ENCODE measurements around the gene ZNF845. TPM values are rescaled to one million over a fixed set of nuclear protein-coding genes. Genes with fewer than 3 reads are reported as not detected.
"Not testable (repeated sequence)": the region's sequence is repeated elsewhere in the genome, so short reads cannot be mapped to it uniquely, and the experiment has no call there.

ZNF845 gene
- total RNA-seq: 1 to 10 TPM; 5.2 to 7.8 TPM
- long read RNA-seq, full-length matches to known transcripts: 2 of 2 reads
- long read RNA-seq, partial matches to known transcripts: 0 of 2 reads
- long read RNA-seq, other reads (novel, unspliced or antisense): 0 of 2 reads

DNA sequence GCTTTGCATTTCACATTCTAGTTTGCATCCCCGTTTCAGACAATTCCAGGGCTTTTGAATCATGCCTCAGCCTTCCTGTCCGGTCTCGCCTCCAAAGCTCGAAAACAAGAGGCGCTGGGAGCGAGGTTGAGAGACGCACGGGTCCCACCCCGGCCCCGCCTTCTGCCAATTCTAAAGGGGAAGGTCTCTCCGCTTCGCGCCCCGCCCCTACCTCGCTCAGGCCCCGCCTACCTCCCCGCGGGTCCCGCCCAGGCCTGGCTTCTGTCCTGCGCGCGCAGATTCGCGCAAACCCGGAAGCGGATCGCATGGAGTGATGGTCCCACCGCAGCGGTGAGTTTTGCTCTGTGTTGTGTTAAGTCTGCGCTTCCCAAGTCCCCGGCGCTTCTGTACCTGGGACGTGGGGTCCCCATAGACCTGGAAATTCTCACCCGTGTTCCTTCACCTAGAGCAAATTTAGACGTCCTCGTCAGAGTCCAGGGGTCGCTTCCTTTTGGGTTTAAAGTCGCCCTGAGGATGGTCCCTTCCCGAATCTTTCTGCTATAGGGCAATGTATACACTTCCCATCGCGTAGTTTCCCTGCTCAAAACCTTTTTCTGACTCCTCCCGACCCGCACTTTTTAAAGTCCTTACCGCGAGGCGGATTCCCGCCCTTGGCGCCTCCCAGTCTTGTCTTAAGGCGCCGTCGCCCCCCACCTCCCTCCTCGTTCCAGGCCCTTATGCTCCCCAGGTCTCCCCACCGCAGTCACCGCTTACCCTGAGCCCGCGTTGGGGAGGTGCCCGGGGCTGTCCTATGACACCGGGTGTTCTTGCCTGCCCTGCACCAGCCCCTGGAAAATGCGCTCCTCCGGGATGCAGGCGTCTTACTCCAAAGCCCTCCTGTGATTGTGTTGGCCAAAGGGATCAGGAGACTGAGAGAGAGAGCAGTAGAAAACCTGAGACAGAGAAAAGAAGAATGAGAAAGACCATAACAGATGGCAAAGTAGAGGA is at the start of gene ZNF845:
Gene ZNF845 (plus strand): TSS at position 287 of the 987 bp plus-strand sequence. CDS start 7,559 bp downstream, outside the sequence.
- intact Hi-C loops (cut with DNase I, micrococcal nuclease): no loop called here
- DNase-seq: peak; percentile 93 to 99
- peak; percentile 100 for ATAC-seq

DNA sequence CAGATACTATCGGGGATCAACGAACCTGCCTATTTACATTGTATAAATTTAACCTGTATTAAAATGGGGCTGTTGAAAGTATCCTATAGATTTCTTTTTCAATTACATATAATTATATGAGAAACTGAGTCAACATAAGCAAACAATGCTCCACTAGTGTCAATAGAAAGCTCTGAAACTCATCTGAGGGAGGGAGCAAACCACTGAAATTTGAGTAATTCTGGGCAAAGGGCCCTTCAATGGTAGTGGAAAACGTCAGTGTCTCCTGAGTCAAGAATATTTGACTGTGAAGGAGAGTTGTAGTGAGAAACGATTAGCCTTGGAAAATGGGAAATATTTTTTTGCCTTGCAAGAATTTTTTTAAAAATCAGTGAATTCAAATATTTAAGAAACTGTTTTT is 48.5 kb upstream of the ZNF845 start:
- ATAC-seq: no peak
- intact Hi-C loops (cut with DNase I, micrococcal nuclease): no loop called here
- DNase-seq: no peak

DNA sequence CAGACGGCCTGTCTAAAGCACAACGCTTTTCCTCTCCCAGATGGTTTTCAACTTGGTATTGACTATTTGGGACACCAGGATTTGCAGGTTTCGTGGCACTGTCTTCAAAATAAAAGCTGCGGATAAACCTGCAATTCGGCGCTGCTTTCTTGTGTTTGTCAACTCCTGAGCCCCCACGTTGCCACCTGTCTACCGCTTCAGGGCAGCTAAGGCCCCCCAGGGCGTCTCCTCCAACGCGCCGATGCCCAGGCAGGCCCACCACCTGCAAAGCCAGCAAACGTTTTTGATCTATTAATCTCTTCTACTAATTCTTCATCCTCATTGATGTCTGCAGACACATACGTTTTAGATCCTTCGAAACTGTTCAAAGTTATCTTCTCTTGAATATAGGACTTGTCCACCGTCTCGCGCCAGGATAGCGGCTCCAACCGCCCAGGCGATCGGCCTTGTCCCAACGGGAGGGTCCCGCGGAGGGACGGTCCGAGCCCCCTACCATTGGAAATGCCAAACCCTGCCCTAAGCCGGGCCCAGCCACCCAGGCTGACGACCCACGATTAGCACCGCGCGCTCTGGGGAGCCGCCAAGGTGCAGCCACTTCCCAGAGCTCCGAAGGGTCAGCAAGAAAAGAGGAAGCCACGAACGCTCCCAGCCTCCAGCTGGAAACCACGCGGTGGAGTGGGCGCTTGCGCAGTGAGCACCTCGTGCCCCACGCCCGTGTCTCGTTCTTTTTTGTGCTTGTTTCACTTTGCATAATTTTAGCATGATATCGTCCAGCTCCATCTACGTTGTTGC is 42.6 kb upstream of the ZNF845 start:
- intact Hi-C loops (cut with DNase I, micrococcal nuclease): no loop called here
- DNase-seq (no peak), ATAC-seq (no peak)

DNA sequence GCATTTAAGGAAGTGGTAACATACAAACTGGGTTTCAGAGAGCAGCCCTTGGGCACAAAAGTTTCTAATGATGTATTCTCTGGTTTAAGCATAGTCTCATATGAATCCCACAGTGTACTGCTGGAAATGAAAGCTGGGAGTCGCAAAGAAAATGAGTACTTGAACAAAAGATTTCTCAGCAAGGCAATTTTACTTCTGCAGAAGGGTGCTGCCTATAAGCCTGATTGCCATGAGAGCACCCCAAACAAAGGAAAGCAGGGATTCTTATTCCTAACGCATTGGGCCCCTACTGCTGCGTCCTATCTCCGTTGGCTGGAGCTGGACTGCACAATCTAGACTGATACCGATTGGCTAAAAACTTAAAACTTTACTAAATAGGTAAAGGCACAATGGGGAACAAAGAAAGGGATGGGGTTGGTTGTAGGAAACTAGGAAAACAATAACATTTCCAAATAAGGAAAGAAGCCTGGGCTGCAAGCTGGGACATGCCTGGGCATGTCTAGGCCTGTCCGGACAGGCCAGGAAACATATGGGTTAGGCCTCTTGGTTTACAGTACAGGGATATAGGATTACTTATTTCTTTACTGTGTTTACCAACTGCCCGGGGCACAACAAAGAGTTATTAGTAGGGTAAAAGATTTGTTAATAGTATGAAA is 38.6 kb upstream of the ZNF845 start:
- intact Hi-C loops (cut with DNase I, micrococcal nuclease): no loop called here
- ATAC-seq (no peak), DNase-seq (no peak)

DNA sequence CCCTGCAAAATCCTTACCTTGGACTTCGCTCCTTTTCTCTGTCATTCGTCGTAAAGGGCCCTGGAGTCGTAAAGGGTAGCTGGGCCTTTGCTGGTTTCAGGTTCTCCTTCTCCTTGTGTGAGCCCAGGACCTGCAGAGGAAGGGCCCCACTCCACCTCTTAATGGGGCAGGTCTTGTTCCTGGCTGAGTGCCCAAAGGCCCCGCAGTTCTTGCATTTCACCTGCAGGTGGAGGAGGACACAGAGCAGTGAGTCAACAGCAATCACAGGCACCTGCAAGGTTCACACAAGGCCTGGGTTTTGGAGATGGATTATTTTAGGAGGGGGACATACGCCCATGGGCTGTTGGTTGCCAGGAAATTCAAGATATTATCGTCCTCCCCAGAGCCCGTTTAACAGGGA is 32.2 kb upstream of the ZNF845 start:
- intact Hi-C loops (cut with DNase I, micrococcal nuclease); DNase-seq; ATAC-seq: not testable (repeated sequence)

DNA sequence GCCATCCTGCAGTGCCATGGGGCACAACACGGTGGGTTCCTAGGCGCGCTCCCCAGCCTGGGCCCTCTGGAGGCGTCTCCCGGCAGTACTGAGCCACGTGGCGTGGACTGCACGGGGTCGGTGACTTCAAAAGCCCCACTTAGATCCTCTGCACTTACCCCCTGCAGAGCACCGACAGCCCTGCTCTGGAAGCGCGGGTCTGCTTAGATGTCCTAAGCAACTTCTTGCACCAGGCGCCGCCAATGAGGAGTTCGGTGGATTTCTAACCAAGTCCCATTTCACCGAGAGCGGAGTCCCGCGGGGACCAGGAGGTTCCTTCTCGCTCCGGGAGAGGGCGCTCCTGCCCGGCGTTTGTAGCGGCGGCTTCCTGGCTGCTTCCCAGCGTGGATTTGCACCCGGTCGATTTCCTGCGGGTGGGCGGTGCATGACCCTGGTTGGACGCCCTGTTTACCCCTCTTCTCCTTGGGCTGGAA is 25.2 kb upstream of the ZNF845 start:
- intact Hi-C loops (cut with DNase I, micrococcal nuclease): no loop called here
- ATAC-seq (no peak), DNase-seq (peak in 1 of 2 donors; percentile 5)

DNA sequence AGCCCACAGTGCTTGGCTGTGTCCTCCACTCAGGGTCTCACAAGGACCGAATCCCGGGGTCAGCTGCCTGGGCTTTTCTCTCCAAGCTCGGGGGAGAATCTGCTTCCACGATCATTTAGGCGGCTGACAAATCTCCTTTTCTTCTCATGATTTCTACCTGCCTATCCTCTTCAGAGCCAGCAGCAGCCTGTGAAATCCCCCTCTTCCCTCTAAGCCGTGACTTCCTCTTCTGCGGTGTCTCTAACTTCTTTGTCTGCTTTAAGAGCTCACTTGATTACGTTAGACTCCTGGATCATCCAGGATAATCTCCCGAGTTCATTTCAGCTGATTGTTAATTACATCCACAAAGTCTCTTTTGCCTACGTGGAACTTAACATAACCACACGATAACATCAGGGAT is 22.5 kb upstream of the ZNF845 start:
- intact Hi-C loops (cut with DNase I, micrococcal nuclease): no loop called here
- ATAC-seq (no peak), DNase-seq (no peak)

DNA sequence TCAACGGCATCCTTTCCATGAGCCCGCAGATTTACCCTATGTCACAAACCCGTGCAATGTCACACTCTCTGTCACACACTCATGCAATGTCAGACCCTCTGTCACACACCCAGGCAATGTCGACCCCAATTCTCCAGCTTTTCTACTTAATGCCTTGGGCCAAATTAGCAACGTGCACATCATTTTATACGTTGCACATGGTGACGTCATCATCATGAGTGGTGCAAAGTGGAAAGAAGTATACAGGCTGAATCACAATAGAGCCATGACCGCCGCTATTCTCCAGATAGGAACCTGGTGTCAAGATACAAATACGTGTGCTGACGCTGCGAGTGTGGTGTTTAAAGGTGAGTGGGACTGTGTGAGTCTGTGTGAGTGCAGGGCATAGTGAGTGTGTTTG is 21.7 kb upstream of the ZNF845 start:
- DNase-seq (no peak), ATAC-seq (no peak)
- intact Hi-C loops (cut with DNase I, micrococcal nuclease): no loop called here

DNA sequence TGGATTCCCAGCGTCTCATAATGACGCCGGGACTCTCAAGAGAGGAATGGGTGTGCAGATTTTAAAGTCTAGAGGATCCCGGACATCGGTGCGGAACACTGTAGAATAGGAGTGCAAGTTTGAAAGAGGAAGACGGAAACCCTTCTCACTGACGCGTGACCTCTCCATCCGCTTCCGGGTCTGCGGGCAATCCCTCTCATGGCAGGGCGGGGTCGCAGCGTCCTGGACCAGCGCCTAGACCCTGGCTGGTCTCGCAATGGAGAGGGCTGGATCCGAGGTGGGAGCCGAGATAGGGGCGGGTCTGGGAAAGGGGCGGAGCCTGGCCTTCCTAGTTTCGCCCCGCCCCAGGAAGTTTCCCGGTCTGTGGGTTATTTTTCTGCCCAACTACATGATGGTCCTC is 4.6 kb upstream of the ZNF845 start:
- no peak for ATAC-seq
- DNase-seq: peak; percentile 16 to 47
- intact Hi-C loops (cut with DNase I, micrococcal nuclease): no loop called here

DNA sequence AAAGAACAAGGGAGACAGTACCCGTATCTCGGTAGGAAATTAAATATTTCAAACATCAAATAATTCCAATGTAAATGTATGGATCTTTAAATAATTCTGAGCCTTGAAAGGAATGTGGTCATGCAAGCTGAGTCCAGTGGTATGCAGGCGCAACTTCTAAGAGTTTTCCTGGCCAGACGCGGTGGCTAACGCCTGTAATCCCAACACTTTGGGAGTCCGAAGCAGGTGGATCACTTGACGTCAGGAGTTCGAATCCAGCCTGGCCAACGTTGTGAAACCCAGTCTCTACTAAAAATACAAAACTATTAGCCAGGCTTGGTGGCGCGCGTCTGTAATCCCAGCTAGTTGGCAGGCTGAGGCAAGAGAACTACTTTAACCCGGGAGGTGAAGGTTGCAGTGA is 1.1 kb upstream of the ZNF845 start:
- intact Hi-C loops (cut with DNase I, micrococcal nuclease): no loop called here

DNA sequence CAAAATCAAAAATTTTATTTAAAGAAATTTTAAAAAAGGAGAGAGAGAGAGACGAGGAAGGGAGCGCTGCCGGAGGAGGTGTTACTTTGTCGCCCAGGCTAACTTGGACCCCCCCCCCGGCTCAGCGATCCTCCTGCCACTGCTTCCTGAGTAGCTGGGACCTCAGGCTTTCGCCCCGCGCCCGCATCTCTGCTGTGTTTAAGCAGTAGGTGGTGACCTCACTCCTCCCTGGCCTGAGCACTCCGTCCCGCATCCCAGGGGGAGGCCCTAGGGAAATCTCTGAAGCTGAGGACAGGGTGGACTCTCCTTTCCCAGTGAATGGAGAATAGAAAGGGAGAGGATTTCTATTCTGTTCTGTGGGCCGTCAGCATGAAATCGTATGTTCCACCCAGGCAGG is 485 bp upstream of the ZNF845 start:
- ATAC-seq (peak; percentile 46), DNase-seq (peak; percentile 36 to 62)
- intact Hi-C loops (cut with DNase I, micrococcal nuclease): no loop called here

More for the DNA sequence above, 1.1 kb upstream of the ZNF845 start:
- ATAC-seq (no peak), DNase-seq (no peak)

DNA sequence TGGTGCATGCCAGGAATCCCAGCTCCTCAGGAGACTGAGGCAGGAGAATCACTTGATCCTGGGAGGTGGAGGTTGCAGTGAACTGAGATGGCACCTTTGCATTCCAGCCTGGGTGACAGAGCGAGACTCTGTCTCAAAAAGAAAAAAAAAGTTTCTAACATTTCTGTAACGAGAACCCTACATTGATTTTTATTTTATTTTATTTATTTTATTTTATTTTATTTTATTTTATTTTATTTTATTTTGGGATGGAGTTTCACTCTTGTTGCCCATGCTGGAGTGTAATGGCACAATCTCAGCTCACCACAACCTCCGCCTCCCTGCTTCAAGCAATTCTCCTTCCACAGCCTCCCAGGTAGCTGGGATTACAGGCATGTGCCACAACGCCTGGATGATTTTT is 10.9 kb downstream of the ZNF845 start:
- intact Hi-C loops (cut with DNase I, micrococcal nuclease); DNase-seq; ATAC-seq: not testable (repeated sequence)

DNA sequence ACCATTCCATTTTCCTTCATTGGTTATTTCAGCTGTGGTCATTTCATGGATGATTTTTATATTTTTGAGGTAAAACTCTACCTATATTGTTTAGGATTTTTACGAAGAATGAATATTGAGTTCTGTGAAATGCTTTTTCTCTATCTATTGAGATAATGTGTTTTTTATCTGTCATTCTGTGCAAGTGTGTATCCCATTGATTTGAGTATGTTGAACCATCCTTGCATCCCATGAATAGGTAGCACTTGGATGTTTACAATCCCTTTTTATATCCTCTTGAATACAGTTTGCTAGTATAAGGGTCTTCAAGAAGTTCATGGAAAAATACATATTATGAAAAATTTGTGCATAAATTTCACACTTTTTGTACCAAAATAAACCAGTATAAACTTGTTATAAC is 22.2 kb downstream of the ZNF845 start:
- intact Hi-C loops (cut with DNase I, micrococcal nuclease): no loop called here
- ATAC-seq (no peak), DNase-seq (no peak)

DNA sequence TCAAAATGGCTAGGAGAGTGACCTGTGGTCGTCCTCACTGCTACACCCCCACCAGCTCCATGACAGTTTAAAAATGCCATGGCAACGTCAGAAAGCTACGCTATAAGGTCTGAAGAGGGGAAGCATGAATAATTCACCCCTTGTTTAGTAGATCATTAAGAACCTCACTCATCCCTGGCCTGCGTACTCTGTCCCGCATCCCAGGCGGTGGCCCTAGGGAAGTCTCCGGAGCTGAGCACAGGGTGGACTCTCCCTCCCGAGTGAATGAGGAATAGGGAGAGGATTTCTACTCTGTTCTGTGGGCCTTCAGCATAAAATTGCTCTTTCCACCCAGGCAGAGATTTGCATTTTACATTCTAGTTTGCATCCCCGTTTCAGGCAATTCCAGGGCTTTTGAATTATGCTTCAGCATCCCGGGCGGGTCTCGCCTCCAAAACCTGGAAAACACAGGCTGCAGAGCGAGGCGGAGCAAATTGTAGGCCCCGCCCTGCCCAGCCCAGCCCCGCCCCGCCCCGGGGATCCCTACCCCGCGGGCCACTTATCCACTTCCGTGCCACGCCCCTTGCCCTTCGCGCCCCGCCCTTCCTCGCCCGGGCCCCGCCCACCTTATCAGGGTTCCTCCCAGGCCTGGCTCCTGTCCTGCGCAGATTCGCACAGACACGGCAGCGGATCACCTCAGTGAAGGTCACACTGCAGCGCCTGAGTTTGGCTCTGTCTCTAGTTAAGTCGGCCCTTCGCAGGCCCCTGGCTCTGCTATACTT is 24.5 kb downstream of the ZNF845 start:
- ATAC-seq (no peak), DNase-seq (no peak)
- intact Hi-C loops (cut with DNase I, micrococcal nuclease): no loop called here

DNA sequence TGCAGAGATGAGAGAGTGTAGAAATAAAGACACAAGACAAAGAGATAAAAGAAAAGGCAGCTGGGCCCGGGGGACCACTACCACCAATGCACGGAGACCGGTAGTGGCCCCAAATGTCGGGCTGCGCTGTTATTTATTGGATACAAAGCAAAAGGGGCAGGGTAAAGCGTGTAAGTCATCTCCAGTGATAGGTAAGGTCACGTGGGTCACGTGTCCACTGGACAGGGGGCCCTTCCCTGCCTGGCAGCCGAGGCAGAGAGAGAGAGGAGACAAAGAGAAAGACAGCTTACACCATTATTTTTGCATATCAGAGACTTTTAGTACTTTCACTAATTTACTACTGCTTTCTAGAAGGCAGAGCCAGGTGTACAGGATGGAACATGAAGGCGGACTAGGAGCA is 26.5 kb downstream of the ZNF845 start:
- ATAC-seq; DNase-seq; intact Hi-C loops (cut with DNase I, micrococcal nuclease): not testable (repeated sequence)

DNA sequence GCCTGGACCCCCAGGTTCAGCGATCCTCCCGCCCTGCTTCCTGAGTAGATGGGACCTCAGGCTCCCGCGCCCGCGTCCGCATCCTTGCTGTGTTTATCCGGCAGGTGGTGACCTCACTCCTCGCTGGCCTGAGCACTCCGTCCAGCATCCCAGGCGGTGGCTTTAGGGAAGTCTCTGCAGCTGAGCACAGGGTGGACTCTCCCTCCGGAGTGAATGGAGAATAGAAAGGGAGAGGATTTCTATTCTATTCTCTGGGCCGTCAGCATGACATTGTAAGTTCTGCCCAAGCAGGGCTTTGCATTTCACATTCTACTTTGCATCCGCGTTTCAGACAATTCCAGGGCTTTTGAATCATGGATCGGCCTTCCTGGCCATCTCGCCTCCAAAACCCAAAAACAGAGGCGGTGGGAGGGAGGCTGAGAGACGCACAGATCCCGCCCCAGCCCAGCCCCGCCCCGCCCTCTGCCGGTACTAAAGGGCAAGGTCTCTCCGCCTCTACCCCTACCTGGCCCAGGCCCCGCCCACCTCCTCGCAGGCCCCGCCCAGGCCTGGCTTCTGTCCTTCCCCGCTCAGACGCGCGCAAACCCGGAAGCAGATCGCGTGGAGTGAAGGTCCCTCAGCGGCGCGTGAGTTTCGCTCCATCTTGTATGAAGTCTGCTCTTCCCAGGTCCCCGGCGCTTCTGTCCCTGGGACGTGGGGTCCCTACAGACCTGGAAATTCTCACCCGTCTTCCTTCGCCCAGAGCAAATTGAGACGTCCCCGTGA is 31.8 kb downstream of the ZNF845 start, which contains the start of gene ZNF525:
Gene ZNF525 (plus strand): TSS at position 572 of the 765 bp plus-strand sequence. CDS start 6,577 bp downstream, outside the sequence.
- intact Hi-C loops (cut with DNase I, micrococcal nuclease): no loop called here
- ATAC-seq: peak; percentile 100
- peak; percentile 90 to 97 for DNase-seq

DNA sequence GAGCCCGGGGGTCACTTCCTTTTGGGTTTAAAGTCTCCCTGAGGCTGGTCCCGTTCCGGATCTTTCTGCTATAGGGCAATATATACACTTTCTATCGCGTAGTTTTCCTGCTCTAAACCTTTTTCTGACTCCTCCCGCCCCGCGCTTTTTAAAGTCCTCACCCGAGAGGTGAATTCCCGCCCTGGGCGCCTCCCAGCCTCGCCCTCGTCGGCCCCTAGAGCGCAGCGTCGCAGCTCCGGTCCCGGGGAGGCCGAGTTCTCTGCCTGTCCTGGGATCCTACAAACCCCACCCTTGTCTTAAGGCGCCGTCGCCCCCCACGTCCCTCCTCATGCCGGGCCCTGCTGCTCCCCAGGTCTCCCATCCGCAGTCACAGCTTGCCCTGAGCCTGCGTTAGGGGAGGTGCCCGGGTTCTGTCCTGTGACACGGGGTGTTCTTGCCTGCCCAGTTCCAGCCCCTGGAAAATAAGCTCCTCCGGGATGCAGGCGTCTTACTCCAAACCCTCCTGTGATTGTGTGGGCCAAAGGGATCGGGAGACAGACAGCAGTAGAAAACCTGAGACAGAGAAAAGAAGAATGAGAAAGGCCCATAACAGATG is 32.4 kb downstream of the ZNF845 start:
- ATAC-seq (peak; percentile 62), DNase-seq (peak in 1 of 2 donors; percentile 57)
- intact Hi-C loops (cut with DNase I, micrococcal nuclease): no loop called here
